Common myeloid progenitor, CD34-positive (primary cell): Measurements from ENCODE around the gene IKZF4.
"Not testable (repeated sequence)": the region's sequence is repeated elsewhere in the genome, so short reads cannot be mapped to it uniquely, and the experiment has no call there.

Source experiments
- CTCF ChIA-PET: fragments of 350-600 bp; sonication (Branson Sonifier 250); formaldehyde crosslinking; loops from one replicate; lab custom pipeline; 2021; ENCODE audit warnings: antibody characterized with exemption; lab: Charles Lee
- POLR2A ChIA-PET: fragments of 350-600 bp; sonication (Branson Sonifier 250); formaldehyde crosslinking; loops from one replicate; lab custom pipeline; 2021; ENCODE audit warnings: antibody characterized with exemption; lab: Charles Lee
- DNase-seq, 3 donors: peaks; one replicate each; pipeline versions ENCODE4 v3.0.0 to v3.0.0-alpha.2; 2013
- H3K27ac ChIP-seq, 2 experiments: 1 replicate in 1 of 2; 2 replicates in 1 of 2; pipeline ENCODE4 v1.7.0; 2013; ENCODE audit warnings: inconsistent platforms in 2 of 2, low read length in 2 of 2, mild to moderate bottlenecking in 2 of 2, low read depth in 1 of 2, moderate library complexity in 1 of 2; ENCODE audit not compliant: severe bottlenecking in 2 of 2, insufficient read depth in 1 of 2, poor library complexity in 1 of 2
- H3K27me3 ChIP-seq, 5 experiments: replicated peaks in 2 of 5; 1 replicate in 3 of 5; 2 replicates in 2 of 5; pipeline versions ENCODE4 v1.6.1 to v1.7.0; 2013; ENCODE audit warnings: low read length in 4 of 5, mild to moderate bottlenecking in 2 of 5, moderate library complexity in 2 of 5, inconsistent platforms in 1 of 5; ENCODE audit not compliant: insufficient read depth in 5 of 5, control insufficient read depth in 4 of 5
- H3K36me3 ChIP-seq, 4 experiments: 1 replicate in 2 of 4; 2 replicates in 2 of 4; pipeline versions ENCODE4 v1.6.1 to v1.7.0; 2013; ENCODE audit warnings: low read length in 3 of 4, control low read depth in 1 of 4, mild to moderate bottlenecking in 1 of 4; ENCODE audit not compliant: control insufficient read depth in 4 of 4, insufficient read depth in 4 of 4
- H3K4me1 ChIP-seq, 4 experiments: 1 replicate in 3 of 4; 2 replicates in 1 of 4; pipeline versions ENCODE4 v1.6.1 to v1.7.1; 2013; ENCODE audit warnings: low read length in 3 of 4, mild to moderate bottlenecking in 3 of 4, control low read depth in 1 of 4, inconsistent platforms in 1 of 4, moderate library complexity in 1 of 4; ENCODE audit not compliant: control insufficient read depth in 4 of 4, insufficient read depth in 4 of 4; ENCODE audit errors: control extremely low read depth in 1 of 4
- H3K4me3 ChIP-seq, 7 experiments: 1 replicate in 4 of 7; 2 replicates in 3 of 7; pipeline versions ENCODE4 v1.5.1 to v1.7.0; 2013; ENCODE audit warnings: mild to moderate bottlenecking in 7 of 7, low read length in 6 of 7, moderate library complexity in 6 of 7, inconsistent platforms in 2 of 7, low read depth in 2 of 7, control low read depth in 1 of 7; ENCODE audit not compliant: insufficient read depth in 4 of 7, control insufficient read depth in 1 of 7; ENCODE audit errors: extremely low read depth in 1 of 7
- H3K9me3 ChIP-seq, 5 experiments: 1 replicate in 4 of 5; 2 replicates in 1 of 5; pipeline versions ENCODE4 v1.6.1 to v1.7.1; 2013; ENCODE audit warnings: low read length in 4 of 5, mild to moderate bottlenecking in 2 of 5, inconsistent platforms in 1 of 5, low read depth in 1 of 5, moderate library complexity in 1 of 5; ENCODE audit not compliant: control insufficient read depth in 4 of 5, insufficient read depth in 2 of 5; ENCODE audit errors: control extremely low read depth in 1 of 5
- WGBS: methylation state at CpG from one replicate; pipeline ENCODE4 v1.1.5; 2013; ENCODE audit not compliant: insufficient coverage; 5-methylcytosine and 5-hydroxymethylcytosine counted together

IKZF4 gene

DNA sequence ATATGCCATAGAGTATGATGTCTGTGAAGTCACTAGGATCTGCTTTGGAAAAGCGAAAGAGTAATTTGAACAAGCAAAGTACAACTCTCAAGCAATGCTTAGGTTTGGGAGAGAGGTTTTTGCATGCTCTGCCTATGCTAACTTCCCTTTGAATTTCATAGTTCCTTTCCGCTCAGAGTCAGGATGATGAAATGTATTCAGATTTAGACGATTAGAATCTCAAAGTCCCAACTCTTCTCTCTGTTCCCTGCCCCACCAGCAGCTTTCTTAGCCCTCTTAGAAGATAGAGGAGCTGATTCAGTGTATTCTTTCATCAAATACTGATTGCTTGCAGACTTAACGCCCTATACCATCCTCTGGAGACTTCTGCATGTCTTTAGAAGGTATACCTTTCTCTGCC is 35.5 kb upstream of the IKZF4 start:
- Histone ChIP-seq H3K27me3 (no peaks in the 10 kb centered on the region), H3K4me1 (peaks cover 2 to 25% (median 5%) of the 10 kb centered on the region in 4 experiments), H3K27ac (peak overlapping the region in 1 of 2 experiments; percentile 4), H3K9me3 (no peaks in the 10 kb centered on the region), H3K4me3 (no peak overlapping the region), H3K36me3 (peaks cover 11 to 53% (median 25%) of the 10 kb centered on the region in 4 experiments)
- 83% methylated on average over 2 of the region's 4 CpGs for WGBS
- ChIA-PET POLR2A (interaction anchor here (0.5 to 3.0 kb wide), 2 partner anchors 11 to 1411 kb away, joined by 3 to 10 read pairs; partner anchors contain the start of gene RAB5B), CTCF (interaction anchor here (1.2 to 8.3 kb wide), 9 partner anchors 8 to 44 kb away, joined by 3 to 70 read pairs (median 5); partner anchors contain the start of genes RAB5B and SUOX)
- no peak for DNase-seq

GRCh38 chr12:55985976-55986375 is 34.9 kb upstream of the IKZF4 start:
- ChIA-PET POLR2A (interaction anchor here (3.0 kb wide), 1 partner anchor 12 kb away, joined by 10 read pairs; the partner anchor contains the start of gene RAB5B), CTCF (interaction anchor here (1.2 to 8.3 kb wide), 6 partner anchors 8 to 43 kb away, joined by 4 to 70 read pairs (median 7); partner anchors contain the start of gene SUOX)
- H3K27me3 ChIP-seq, H3K4me3 ChIP-seq, H3K9me3 ChIP-seq, H3K27ac ChIP-seq, DNase-seq: not testable (repeated sequence)
- H3K36me3 ChIP-seq, result peaks cover 15 to 54% (median 28%) of the 10 kb centered on the region in 4 experiments
- H3K4me1 ChIP-seq, result peaks cover 2 to 25% (median 5%) of the 10 kb centered on the region in 4 experiments
- WGBS, result 85% methylated on average over 4 of the region's 7 CpGs

DNA sequence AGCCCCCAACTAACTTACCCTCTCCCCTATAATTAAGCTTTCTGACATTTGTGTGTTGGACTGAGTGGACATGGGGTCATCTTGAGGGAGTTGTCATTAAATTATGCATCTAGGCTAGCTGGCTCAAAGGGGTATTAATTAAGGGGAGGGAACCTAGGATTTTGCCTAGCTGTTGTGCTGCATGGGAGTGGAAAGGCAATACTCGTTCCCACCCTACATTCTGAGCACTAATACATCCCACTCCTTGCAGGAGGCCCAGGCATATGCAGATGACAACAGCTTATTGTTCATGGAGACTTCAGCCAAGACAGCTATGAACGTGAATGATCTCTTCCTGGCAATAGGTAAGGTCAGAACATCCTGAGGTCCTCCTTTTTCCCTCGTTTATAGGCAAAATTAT is 29.7 kb upstream of the IKZF4 start:
- no peak for DNase-seq
- H3K9me3 ChIP-seq, result no peaks in the 10 kb centered on the region
- no peak overlapping the region for H3K27ac ChIP-seq
- WGBS, result 100% methylated on average over 3 of the region's 3 CpGs
- H3K4me1 ChIP-seq, result no peaks in the 10 kb centered on the region
- peaks cover 24 to 71% (median 49%) of the 10 kb centered on the region in 4 experiments for H3K36me3 ChIP-seq
- ChIA-PET POLR2A (interaction anchor here (0.6 kb wide), 1 partner anchor 46 kb away, joined by 3 read pairs; no protein-coding TSS in a partner anchor), CTCF (interaction anchor here (0.6 to 16.0 kb wide), 7 partner anchors 8 to 255 kb away, joined by 3 to 290 read pairs (median 6); partner anchors contain the start of genes IKZF4 and RAB5B)
- no peak overlapping the region for H3K4me3 ChIP-seq
- no peaks in the 10 kb centered on the region for H3K27me3 ChIP-seq

DNA sequence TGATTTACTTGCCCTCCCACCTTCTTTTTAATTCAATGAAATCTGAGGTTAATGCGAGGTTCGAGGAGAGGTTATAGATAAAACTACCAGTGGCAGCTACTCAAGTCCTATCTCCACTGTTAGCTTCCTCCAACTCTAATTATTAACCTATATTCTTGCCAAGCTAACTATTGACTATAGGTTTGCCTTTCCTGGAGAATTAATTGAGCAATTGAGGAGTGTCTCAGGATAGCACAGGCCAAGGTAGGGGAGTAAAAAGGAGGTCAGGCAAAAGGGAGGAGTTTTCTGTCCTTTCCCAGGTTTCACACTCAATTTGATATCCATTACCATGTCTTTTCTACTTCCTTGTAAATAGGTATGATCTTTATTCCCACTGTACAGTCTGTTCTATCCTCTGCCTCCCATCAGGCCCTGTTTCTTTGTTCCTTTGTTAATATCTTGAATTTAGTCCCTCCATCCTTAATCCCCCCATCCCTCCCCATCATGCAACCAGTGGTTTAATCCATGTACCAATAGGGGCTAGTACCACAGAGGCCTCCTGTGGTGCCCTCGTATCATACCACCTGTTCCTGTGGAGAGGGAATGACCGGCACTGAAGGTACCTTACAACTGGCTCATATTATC is 27.5 kb upstream of the IKZF4 start:
- ChIA-PET CTCF (interaction anchor here (1.1 to 16.0 kb wide), 4 partner anchors 11 to 54 kb away, joined by 3 to 290 read pairs (median 67); partner anchors contain the start of gene IKZF4), POLR2A (no interaction called here)
- Histone ChIP-seq H3K36me3 (peaks cover 24 to 59% (median 45%) of the 10 kb centered on the region in 4 experiments), H3K9me3 (no peaks in the 10 kb centered on the region), H3K27me3 (no peaks in the 10 kb centered on the region), H3K27ac (no peak overlapping the region), H3K4me3 (no peak overlapping the region), H3K4me1 (peaks cover 0 to 20% (median 16%) of the 10 kb centered on the region in 4 experiments)
- WGBS, result 100% methylated on average over 2 of the region's 4 CpGs
- DNase-seq, result no peak

DNA sequence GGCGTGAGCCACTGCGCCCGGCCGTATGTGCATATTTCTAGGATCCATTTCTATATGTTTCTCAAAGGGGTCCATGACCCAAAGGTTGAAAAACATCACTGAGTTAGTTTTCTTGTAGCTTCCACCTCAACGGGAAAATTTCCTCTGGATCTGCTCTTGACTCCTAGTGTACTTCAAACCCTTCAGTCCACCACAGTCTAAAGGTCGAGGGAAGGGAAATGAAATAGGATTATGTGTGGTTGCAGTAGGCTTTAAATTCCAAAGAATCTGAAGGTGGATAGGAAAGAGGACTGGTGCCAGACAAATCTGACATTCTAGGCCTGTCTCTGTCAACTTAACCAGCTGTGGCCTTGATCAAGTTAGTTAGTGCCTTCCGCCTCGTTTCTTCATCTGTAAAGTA is 25.5 kb upstream of the IKZF4 start:
- peaks cover 21 to 44% (median 37%) of the 10 kb centered on the region in 4 experiments for H3K36me3 ChIP-seq
- POLR2A ChIA-PET, result interaction anchor here (0.6 to 1.3 kb wide), 3 partner anchors 22 to 178 kb away, joined by 3 to 4 read pairs (median 3); partner anchors contain the start of gene RAB5B
- H3K4me3 ChIP-seq, result no peak overlapping the region
- H3K4me1 ChIP-seq, result peaks cover 0 to 20% (median 17%) of the 10 kb centered on the region in 4 experiments
- 100% methylated on average over 6 of the region's 8 CpGs for WGBS
- H3K9me3 ChIP-seq, result no peaks in the 10 kb centered on the region
- H3K27ac ChIP-seq, result no peak overlapping the region
- CTCF ChIA-PET, result interaction anchor here (0.7 to 16.0 kb wide), 15 partner anchors 11 to 258 kb away, joined by 3 to 290 read pairs (median 9); partner anchors contain the start of genes IKZF4 and RAB5B
- no peaks in the 10 kb centered on the region for H3K27me3 ChIP-seq
- DNase-seq, result no peak

- WGBS, result 44% methylated on average over 11 of the region's 14 CpGs
- Histone ChIP-seq H3K27ac (peak overlapping the region in 1 of 2 experiments; percentile 83), H3K4me3 (peak overlapping the region in 6 of 7 experiments; percentile 79 to 95 (median 86)), H3K4me1 (peaks cover 0 to 20% (median 17%) of the 10 kb centered on the region in 4 experiments), H3K27me3 (no peaks in the 10 kb centered on the region), H3K36me3 (peaks cover 15 to 35% (median 30%) of the 10 kb centered on the region in 4 experiments), H3K9me3 (no peaks in the 10 kb centered on the region)
- CTCF ChIA-PET, result interaction anchor here (0.6 to 16.0 kb wide), 16 partner anchors 10 to 259 kb away, joined by 3 to 290 read pairs (median 9); partner anchors contain the start of genes IKZF4 and RAB5B
- POLR2A ChIA-PET, result interaction anchor here (0.9 to 1.3 kb wide), 4 partner anchors 23 to 44 kb away, joined by 3 read pairs; partner anchors contain the start of gene RAB5B
- DNase-seq, result peak; percentile 77 to 88 (median 86)
Measured at GRCh38 chr12:55996201-55996714, 24.6 kb upstream of the IKZF4 start.
